Breast epithelium (tissue), 3 donors: ENCODE measurements around the gene AATK.

ENCODE experiments used
- POLR2A ChIP-seq: fragments of 450-650 bp; IDR thresholded peaks from one replicate; pipeline ENCODE4 v1.6.1; 2016; ENCODE audit warnings: antibody characterized with exemption, mild to moderate bottlenecking, moderate library complexity
- TF ChIP-seq, protein P1 (sequence below), 3 donors: fragments of 450-650 bp; IDR thresholded peaks; one replicate each; pipeline ENCODE4 v1.5.1; 2016 to 2017; ENCODE audit warnings: antibody characterized with exemption in 3 of 3, mild to moderate bottlenecking in 3 of 3, moderate library complexity in 3 of 3

- no peak for TF ChIP-seq POLR2A
- TF ChIP-seq, protein P1, sequence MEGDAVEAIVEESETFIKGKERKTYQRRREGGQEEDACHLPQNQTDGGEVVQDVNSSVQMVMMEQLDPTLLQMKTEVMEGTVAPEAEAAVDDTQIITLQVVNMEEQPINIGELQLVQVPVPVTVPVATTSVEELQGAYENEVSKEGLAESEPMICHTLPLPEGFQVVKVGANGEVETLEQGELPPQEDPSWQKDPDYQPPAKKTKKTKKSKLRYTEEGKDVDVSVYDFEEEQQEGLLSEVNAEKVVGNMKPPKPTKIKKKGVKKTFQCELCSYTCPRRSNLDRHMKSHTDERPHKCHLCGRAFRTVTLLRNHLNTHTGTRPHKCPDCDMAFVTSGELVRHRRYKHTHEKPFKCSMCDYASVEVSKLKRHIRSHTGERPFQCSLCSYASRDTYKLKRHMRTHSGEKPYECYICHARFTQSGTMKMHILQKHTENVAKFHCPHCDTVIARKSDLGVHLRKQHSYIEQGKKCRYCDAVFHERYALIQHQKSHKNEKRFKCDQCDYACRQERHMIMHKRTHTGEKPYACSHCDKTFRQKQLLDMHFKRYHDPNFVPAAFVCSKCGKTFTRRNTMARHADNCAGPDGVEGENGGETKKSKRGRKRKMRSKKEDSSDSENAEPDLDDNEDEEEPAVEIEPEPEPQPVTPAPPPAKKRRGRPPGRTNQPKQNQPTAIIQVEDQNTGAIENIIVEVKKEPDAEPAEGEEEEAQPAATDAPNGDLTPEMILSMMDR (IDR thresholded peaks at IDR 0.05) = no peak
Observed at GRCh38 chr17:81171941-81172340, 5.9 kb upstream of the AATK start.
